ENCODE measurements around the gene DDX52. TPM values are rescaled to one million over a fixed set of nuclear protein-coding genes. Genes with fewer than 3 reads are reported as not detected.

The DDX52 gene
- total RNA-seq, 1 experiment from 2014 or later, result 37.8 TPM

DNA sequence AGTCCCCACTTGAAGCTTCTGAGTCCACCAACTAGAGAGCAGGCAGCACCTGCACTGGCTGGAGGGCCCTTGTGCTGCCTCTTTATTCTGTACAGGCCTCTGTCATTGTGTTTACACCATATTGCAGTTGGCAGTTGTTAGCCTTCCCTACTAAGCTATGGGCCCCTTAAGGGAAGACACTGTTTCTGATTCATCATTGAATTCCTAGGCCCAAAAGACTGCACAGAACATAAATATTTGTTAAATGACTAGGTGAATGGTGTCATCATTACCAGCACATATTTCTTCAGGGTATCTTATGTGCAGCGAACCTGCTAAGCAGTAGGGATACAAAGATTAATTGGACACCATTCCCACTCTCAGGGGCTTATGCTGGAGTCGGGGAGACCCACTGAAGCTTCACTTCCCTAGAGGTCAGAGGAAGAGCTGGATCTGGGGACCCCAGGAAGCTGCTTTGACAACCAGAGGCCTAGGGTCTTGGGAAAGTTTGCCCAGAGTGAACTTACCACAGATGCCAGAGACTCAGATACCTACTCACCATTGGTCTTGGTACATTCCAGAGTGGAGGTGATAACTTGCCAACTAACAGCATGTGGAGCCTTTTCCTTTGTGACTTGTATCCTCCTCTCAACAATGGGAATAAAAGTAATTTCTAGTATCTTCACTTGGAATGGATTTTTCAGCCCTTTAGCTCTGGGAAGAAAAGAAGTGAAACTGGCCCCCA lies 28.7 kb upstream of the DDX52 start:
- no peak overlapping the region for H3K4me3 Mint-ChIP-seq (ENCODE audit: unreplicated experiment)
- H3K27ac Mint-ChIP-seq (ENCODE audit: low read depth, unreplicated experiment), result peak overlapping the region; percentile 70
- POLR2A ChIA-PET, result interaction anchor here (0.5 to 1.6 kb wide), 7 partner anchors 12 to 580 kb away, joined by 3 to 8 read pairs (median 3); partner anchors contain the start of gene DDX52
- peaks cover 19% of the 10 kb centered on the region for H3K4me1 Mint-ChIP-seq (ENCODE audit: insufficient read depth, unreplicated experiment)
- no peaks in the 10 kb centered on the region for H3K27me3 Mint-ChIP-seq (ENCODE audit: insufficient read depth, unreplicated experiment)
- DNase-seq (ENCODE audit: unreplicated experiment), result peak; percentile 75
- no peaks in the 10 kb centered on the region for H3K9me3 Mint-ChIP-seq (ENCODE audit: unreplicated experiment)
- BruUV-seq (replicated peaks), result TSS peak; percentile 74
- TF ChIP-seq, protein P1, sequence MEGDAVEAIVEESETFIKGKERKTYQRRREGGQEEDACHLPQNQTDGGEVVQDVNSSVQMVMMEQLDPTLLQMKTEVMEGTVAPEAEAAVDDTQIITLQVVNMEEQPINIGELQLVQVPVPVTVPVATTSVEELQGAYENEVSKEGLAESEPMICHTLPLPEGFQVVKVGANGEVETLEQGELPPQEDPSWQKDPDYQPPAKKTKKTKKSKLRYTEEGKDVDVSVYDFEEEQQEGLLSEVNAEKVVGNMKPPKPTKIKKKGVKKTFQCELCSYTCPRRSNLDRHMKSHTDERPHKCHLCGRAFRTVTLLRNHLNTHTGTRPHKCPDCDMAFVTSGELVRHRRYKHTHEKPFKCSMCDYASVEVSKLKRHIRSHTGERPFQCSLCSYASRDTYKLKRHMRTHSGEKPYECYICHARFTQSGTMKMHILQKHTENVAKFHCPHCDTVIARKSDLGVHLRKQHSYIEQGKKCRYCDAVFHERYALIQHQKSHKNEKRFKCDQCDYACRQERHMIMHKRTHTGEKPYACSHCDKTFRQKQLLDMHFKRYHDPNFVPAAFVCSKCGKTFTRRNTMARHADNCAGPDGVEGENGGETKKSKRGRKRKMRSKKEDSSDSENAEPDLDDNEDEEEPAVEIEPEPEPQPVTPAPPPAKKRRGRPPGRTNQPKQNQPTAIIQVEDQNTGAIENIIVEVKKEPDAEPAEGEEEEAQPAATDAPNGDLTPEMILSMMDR (IDR thresholded peaks at IDR 0.05; ENCODE audit: unreplicated experiment), result no peak
- intact Hi-C loops (cut with micrococcal nuclease), result no loop called here
- CTCF ChIA-PET, result interaction anchor here (0.6 to 1.6 kb wide), 6 partner anchors 9 to 130 kb away, joined by 3 to 5 read pairs (median 4); no protein-coding TSS in a partner anchor
- H3K36me3 Mint-ChIP-seq (ENCODE audit: insufficient read depth, unreplicated experiment), result no peaks in the 10 kb centered on the region

DNA sequence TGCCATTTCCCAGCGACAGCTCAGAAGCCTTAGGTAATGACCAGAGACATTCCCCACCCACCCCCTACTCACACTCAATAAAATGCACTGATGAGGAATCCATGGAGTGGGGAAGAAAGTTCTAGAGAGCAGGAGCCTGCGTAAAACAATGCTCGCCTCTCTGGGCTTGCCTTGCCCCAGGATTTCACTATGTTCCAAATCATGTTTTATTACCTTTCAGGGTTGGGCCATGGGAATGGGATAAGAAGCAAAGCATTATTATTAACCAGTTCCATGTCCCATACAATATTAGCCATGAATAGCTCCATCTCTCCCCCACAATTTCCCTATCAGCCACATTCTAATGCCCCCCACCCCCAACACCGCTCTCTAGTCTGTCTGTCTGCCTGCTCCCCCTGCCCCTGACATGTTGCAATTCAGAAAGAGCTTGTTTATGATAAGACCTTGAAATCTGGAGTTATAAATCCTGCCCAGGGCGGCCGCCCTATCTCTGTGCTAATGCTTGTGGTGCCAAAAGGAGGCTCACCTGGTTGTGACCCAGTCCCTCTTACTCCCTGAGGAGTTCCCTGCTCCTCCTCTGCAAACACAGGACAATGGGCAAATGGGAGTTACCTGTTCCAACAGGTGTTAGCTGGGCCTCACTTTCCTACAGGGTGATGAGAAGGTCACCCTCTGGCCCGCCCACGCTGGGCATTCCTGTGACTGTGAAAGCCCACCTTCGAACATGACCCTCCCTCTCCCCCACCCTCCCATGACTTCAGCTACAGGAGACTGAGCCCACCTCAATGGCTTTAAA lies 28.0 kb upstream of the DDX52 start:
- CTCF ChIA-PET, result interaction anchor here (0.6 to 1.6 kb wide), 5 partner anchors 9 to 131 kb away, joined by 3 to 4 read pairs (median 3); no protein-coding TSS in a partner anchor
- no peak for DNase-seq (ENCODE audit: unreplicated experiment)
- BruUV-seq (replicated peaks), result no TSS peak
- intact Hi-C loops (cut with micrococcal nuclease), result no loop called here
- no peaks in the 10 kb centered on the region for H3K9me3 Mint-ChIP-seq (ENCODE audit: unreplicated experiment)
- no peak overlapping the region for H3K4me3 Mint-ChIP-seq (ENCODE audit: unreplicated experiment)
- H3K27ac Mint-ChIP-seq (ENCODE audit: low read depth, unreplicated experiment), result peak overlapping the region; percentile 70
- no peaks in the 10 kb centered on the region for H3K36me3 Mint-ChIP-seq (ENCODE audit: insufficient read depth, unreplicated experiment)
- H3K4me1 Mint-ChIP-seq (ENCODE audit: insufficient read depth, unreplicated experiment), result peaks cover 19% of the 10 kb centered on the region
- H3K27me3 Mint-ChIP-seq (ENCODE audit: insufficient read depth, unreplicated experiment), result no peaks in the 10 kb centered on the region
- TF ChIP-seq, protein P1 (IDR thresholded peaks at IDR 0.05; ENCODE audit: unreplicated experiment), result no peak
- POLR2A ChIA-PET, result interaction anchor here (0.7 to 1.2 kb wide), 4 partner anchors 12 to 150 kb away, joined by 3 read pairs; no protein-coding TSS in a partner anchor

DNA sequence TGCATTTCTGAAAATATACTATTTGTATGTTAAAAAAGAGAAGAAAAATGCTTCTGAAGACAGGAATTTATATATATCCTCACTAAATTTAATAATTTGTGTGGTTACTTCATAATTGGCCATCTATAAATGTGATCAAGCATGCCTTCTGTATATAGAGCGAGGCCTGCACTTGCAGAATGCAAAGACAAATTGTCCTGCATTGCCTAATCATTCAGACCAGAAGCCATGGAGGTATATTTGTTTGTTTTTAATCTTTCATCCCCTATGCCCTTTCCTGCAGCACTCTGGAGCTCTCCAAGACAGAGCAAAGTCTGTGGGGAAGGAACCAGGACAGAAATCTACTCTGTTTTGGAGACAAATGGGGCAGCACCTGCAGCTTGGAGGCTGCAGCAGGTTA lies 23.8 kb upstream of the DDX52 start:
- DNase-seq (ENCODE audit: unreplicated experiment), result no peak
- Mint-ChIP-seq H3K4me3 (ENCODE audit: unreplicated experiment) (no peak overlapping the region), H3K27me3 (ENCODE audit: insufficient read depth, unreplicated experiment) (no peaks in the 10 kb centered on the region), H3K9me3 (ENCODE audit: unreplicated experiment) (no peaks in the 10 kb centered on the region), H3K27ac (ENCODE audit: low read depth, unreplicated experiment) (no peak overlapping the region), H3K36me3 (ENCODE audit: insufficient read depth, unreplicated experiment) (no peaks in the 10 kb centered on the region), H3K4me1 (ENCODE audit: insufficient read depth, unreplicated experiment) (peaks cover 13% of the 10 kb centered on the region)
- CTCF ChIA-PET, result no interaction called here
- intact Hi-C loops (cut with micrococcal nuclease), result no loop called here
- TF ChIP-seq, protein P1 (IDR thresholded peaks at IDR 0.05; ENCODE audit: unreplicated experiment), result no peak
- BruUV-seq (replicated peaks), result no TSS peak
- POLR2A ChIA-PET, result no interaction called here

DNA sequence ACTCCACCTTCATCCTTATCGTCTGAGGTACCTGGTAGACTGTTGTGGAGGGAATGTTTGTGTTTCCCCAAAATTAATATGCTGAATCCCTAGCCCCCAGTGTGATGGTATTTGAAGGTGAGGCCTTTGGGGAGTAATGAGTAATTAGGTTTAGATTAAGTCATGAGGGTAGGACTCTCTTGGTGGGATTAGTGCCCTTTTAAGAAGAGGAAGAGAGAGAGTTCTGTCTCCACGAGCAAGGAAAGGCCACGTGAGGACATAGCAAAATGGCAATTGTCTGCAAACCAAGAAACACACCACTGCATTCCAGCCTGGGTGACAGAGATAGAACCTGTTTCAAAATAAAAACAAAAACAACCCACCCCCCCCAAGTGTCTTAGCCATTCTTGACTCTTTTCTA lies 21.0 kb upstream of the DDX52 start:
- Mint-ChIP-seq H3K27me3 (ENCODE audit: insufficient read depth, unreplicated experiment) (no peaks in the 10 kb centered on the region), H3K36me3 (ENCODE audit: insufficient read depth, unreplicated experiment) (no peaks in the 10 kb centered on the region), H3K9me3 (ENCODE audit: unreplicated experiment) (no peaks in the 10 kb centered on the region), H3K27ac (ENCODE audit: low read depth, unreplicated experiment) (no peak overlapping the region), H3K4me1 (ENCODE audit: insufficient read depth, unreplicated experiment) (no peaks in the 10 kb centered on the region), H3K4me3 (ENCODE audit: unreplicated experiment) (no peak overlapping the region)
- TF ChIP-seq, protein P1 (IDR thresholded peaks at IDR 0.05; ENCODE audit: unreplicated experiment), result no peak
- no peak for DNase-seq (ENCODE audit: unreplicated experiment)
- intact Hi-C loops (cut with micrococcal nuclease), result no loop called here
- ChIA-PET POLR2A (no interaction called here), CTCF (interaction anchor here (0.5 to 1.0 kb wide), 3 partner anchors 13 to 106 kb away, joined by 3 to 4 read pairs (median 3); no protein-coding TSS in a partner anchor)
- BruUV-seq (replicated peaks), result no TSS peak
